Effector memory CD8-positive, alpha-beta T cell (primary cell): Measurements from ENCODE around the gene PDILT.
"Not testable (repeated sequence)": the region's sequence is repeated elsewhere in the genome, so short reads cannot be mapped to it uniquely, and the experiment has no call there.

Experiments
- ATAC-seq: fragments of 150-1000 bp; cut with Tn5 transposase; replicated peaks from 2 replicates; pipeline ENCODE4 v1.10.0; 2021; ENCODE audit warnings: mild to moderate bottlenecking, moderate library complexity
- DNase-seq, 3 experiments: peaks; one replicate each; pipeline ENCODE4 v3.0.0; 2021
- H3K27ac Mint-ChIP-seq, 2 donors: one replicate each; pipeline ENCODE4 v1.8.0; 2022; ENCODE audit warnings: mild to moderate bottlenecking in 2 of 2, mixed read lengths in 2 of 2, moderate library complexity in 2 of 2
- H3K27me3 Mint-ChIP-seq, 2 donors: one replicate each; pipeline ENCODE4 v1.8.0; 2022; ENCODE audit warnings: mixed read lengths in 2 of 2
- H3K36me3 Mint-ChIP-seq: one replicate; pipeline ENCODE4 v1.8.0; 2022; ENCODE audit warnings: mild to moderate bottlenecking, moderate library complexity, mixed read lengths; ENCODE audit not compliant: insufficient read depth
- H3K4me1 Mint-ChIP-seq, 2 donors: one replicate each; pipeline ENCODE4 v1.8.0; 2022; ENCODE audit warnings: low read depth in 2 of 2, mixed read lengths in 2 of 2
- H3K4me3 Mint-ChIP-seq, 2 donors: one replicate each; pipeline ENCODE4 v1.8.0; 2022; ENCODE audit warnings: mild to moderate bottlenecking in 2 of 2, mixed read lengths in 2 of 2, moderate library complexity in 2 of 2
- H3K9me3 Mint-ChIP-seq, 2 donors: one replicate each; pipeline ENCODE4 v1.8.0; 2022; ENCODE audit warnings: mixed read lengths in 2 of 2

PDILT gene

GRCh38 chr16:20424129-20424866, 19.8 kb upstream of the PDILT start:
- no peaks in the 10 kb centered on the region for H3K4me1 Mint-ChIP-seq
- H3K27ac Mint-ChIP-seq: no peak overlapping the region
- ATAC-seq (no peak), DNase-seq (no peak)
- H3K9me3 Mint-ChIP-seq: no peaks in the 10 kb centered on the region
- H3K27me3 Mint-ChIP-seq: no peaks in the 10 kb centered on the region
- no peak overlapping the region for H3K4me3 Mint-ChIP-seq
- no peaks in the 10 kb centered on the region for H3K36me3 Mint-ChIP-seq

- not testable (repeated sequence) for H3K27me3 Mint-ChIP-seq, H3K27ac Mint-ChIP-seq, ATAC-seq, H3K4me1 Mint-ChIP-seq, DNase-seq, H3K4me3 Mint-ChIP-seq, H3K36me3 Mint-ChIP-seq, H3K9me3 Mint-ChIP-seq
These were observed 19.2 kb upstream of the PDILT start for GRCh38 chr16:20423772-20424128.

GRCh38 chr16:20421748-20422147, 17.2 kb upstream of the PDILT start:
- not testable (repeated sequence) for H3K27me3 Mint-ChIP-seq, H3K4me1 Mint-ChIP-seq, H3K4me3 Mint-ChIP-seq, DNase-seq, H3K27ac Mint-ChIP-seq, H3K36me3 Mint-ChIP-seq, ATAC-seq, H3K9me3 Mint-ChIP-seq

- ATAC-seq, DNase-seq, H3K4me1 Mint-ChIP-seq, H3K4me3 Mint-ChIP-seq, H3K27ac Mint-ChIP-seq, H3K36me3 Mint-ChIP-seq, H3K9me3 Mint-ChIP-seq: not testable (repeated sequence)
- peaks cover 11 to 14% of the 10 kb centered on the region in 2 donors for H3K27me3 Mint-ChIP-seq
These were observed 14.6 kb upstream of the PDILT start for GRCh38 chr16:20419093-20419492.

- Mint-ChIP-seq H3K36me3 (peaks cover 2% of the 10 kb centered on the region), H3K4me1 (no peaks in the 10 kb centered on the region), H3K9me3 (no peaks in the 10 kb centered on the region), H3K4me3 (no peak overlapping the region), H3K27me3 (peaks cover 12 to 14% of the 10 kb centered on the region in 2 donors), H3K27ac (no peak overlapping the region)
- DNase-seq (no peak), ATAC-seq (no peak)
These were observed 11.0 kb upstream of the PDILT start for GRCh38 chr16:20415541-20415940.

GRCh38 chr16:20411055-20411454, 6.5 kb upstream of the PDILT start:
- H3K9me3 Mint-ChIP-seq: no peaks in the 10 kb centered on the region
- H3K27me3 Mint-ChIP-seq: peaks cover 19 to 31% of the 10 kb centered on the region in 2 donors
- peaks cover 0 to 3% of the 10 kb centered on the region in 2 donors for H3K4me1 Mint-ChIP-seq
- H3K27ac Mint-ChIP-seq: no peak overlapping the region
- DNase-seq (no peak), ATAC-seq (no peak)
- peaks cover 2% of the 10 kb centered on the region for H3K36me3 Mint-ChIP-seq
- no peak overlapping the region for H3K4me3 Mint-ChIP-seq

- ATAC-seq (no peak), DNase-seq (no peak)
- Mint-ChIP-seq H3K4me3 (no peak overlapping the region), H3K36me3 (peaks cover 1% of the 10 kb centered on the region), H3K27ac (no peak overlapping the region), H3K27me3 (peaks cover 16 to 31% of the 10 kb centered on the region in 2 donors), H3K9me3 (no peaks in the 10 kb centered on the region), H3K4me1 (peaks cover 0 to 3% of the 10 kb centered on the region in 2 donors)
These were observed 5.7 kb upstream of the PDILT start for GRCh38 chr16:20410121-20410723.

- DNase-seq (no peak), ATAC-seq (no peak)
- Mint-ChIP-seq H3K4me3 (no peak within 1 kb of the TSS), H3K4me1 (peaks cover 0 to 3% of the 10 kb centered on the region in 2 donors), H3K36me3 (no peaks in the 10 kb centered on the region), H3K27ac (no peak within 1 kb of the TSS), H3K27me3 (peaks cover 9 to 24% of the 10 kb centered on the region in 2 donors), H3K9me3 (no peaks in the 10 kb centered on the region)
These were observed 5.0 kb upstream of the PDILT start, which contains the start of gene ACSM5 for GRCh38 chr16:20409398-20410120. ACSM5 (plus strand) TSS chr16:20409534; CDS start chr16:20411485, 1,951 bp downstream.

GRCh38 chr16:20402651-20403050, 1.9 kb downstream of the PDILT start:
- Mint-ChIP-seq H3K27ac (no peak overlapping the region), H3K4me1 (no peaks in the 10 kb centered on the region), H3K4me3 (no peak overlapping the region), H3K27me3 (peaks cover 5 to 17% of the 10 kb centered on the region in 2 donors), H3K9me3 (no peaks in the 10 kb centered on the region), H3K36me3 (no peaks in the 10 kb centered on the region)
- DNase-seq: no peak
- ATAC-seq: no peak

GRCh38 chr16:20401475-20402016, 3.0 kb downstream of the PDILT start:
- Mint-ChIP-seq H3K27ac (no peak overlapping the region), H3K36me3 (no peaks in the 10 kb centered on the region), H3K9me3 (no peaks in the 10 kb centered on the region), H3K4me1 (no peaks in the 10 kb centered on the region), H3K4me3 (no peak overlapping the region), H3K27me3 (peaks cover 5 to 9% of the 10 kb centered on the region in 2 donors)
- ATAC-seq (no peak), DNase-seq (no peak)

- ATAC-seq (no peak), DNase-seq (no peak)
- no peak overlapping the region for H3K27ac Mint-ChIP-seq
- no peaks in the 10 kb centered on the region for H3K36me3 Mint-ChIP-seq
- no peaks in the 10 kb centered on the region for H3K9me3 Mint-ChIP-seq
- peaks cover 5 to 9% of the 10 kb centered on the region in 2 donors for H3K27me3 Mint-ChIP-seq
- H3K4me1 Mint-ChIP-seq: no peaks in the 10 kb centered on the region
- H3K4me3 Mint-ChIP-seq: no peak overlapping the region
These were observed 3.5 kb downstream of the PDILT start for GRCh38 chr16:20401066-20401465.

- Mint-ChIP-seq H3K9me3 (no peaks in the 10 kb centered on the region), H3K27ac (no peak overlapping the region), H3K4me1 (no peaks in the 10 kb centered on the region), H3K4me3 (no peak overlapping the region), H3K27me3 (peaks cover 5 to 9% of the 10 kb centered on the region in 2 donors), H3K36me3 (no peaks in the 10 kb centered on the region)
- DNase-seq (no peak), ATAC-seq (no peak)
These were observed 5.4 kb downstream of the PDILT start for GRCh38 chr16:20399185-20399584.

GRCh38 chr16:20398603-20399002, 5.9 kb downstream of the PDILT start:
- Mint-ChIP-seq H3K27ac (no peak overlapping the region), H3K36me3 (no peaks in the 10 kb centered on the region), H3K9me3 (no peaks in the 10 kb centered on the region), H3K4me1 (no peaks in the 10 kb centered on the region), H3K27me3 (peaks cover 1 to 9% of the 10 kb centered on the region in 2 donors), H3K4me3 (no peak overlapping the region)
- no peak for ATAC-seq
- no peak for DNase-seq
